NCI-H82 treated with DMSO at 0.1 percent for 48 hours (cell line): ENCODE data around the gene ME3.
"Not testable (repeated sequence)": the region's sequence is repeated elsewhere in the genome, so short reads cannot be mapped to it uniquely, and the experiment has no call there.

Source experiments
- DNase-seq: peaks from one replicate; lab custom pipeline; 2025; ENCODE audit not compliant: unreplicated experiment; lab: John Stamatoyannopoulos, UW

The ME3 gene

GRCh38 chr11:86565801-86566312 lies 106.6 kb downstream of the ME3 start:
- DNase-seq = no peak

DNA sequence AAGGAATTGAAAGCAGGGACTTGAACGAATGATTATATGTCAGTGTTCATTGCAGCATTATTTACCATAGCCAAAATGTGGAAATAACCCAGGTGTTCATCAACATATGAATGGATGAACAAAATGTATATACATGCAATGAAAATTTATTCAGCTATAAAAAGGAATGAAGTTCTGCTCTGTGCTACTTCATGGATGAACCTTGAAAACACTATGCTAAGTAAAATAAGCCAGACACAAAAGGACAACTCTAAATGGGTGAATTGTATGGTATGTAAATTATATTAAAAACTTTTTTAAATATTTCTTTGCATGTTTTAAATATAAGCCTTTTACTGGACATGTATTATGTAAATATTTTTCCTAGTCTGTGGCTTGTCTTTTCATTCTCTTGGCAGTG lies 107.0 kb downstream of the ME3 start:
- no peak for DNase-seq

GRCh38 chr11:86562842-86563241 lies 109.6 kb downstream of the ME3 start:
- not testable (repeated sequence) for DNase-seq

DNA sequence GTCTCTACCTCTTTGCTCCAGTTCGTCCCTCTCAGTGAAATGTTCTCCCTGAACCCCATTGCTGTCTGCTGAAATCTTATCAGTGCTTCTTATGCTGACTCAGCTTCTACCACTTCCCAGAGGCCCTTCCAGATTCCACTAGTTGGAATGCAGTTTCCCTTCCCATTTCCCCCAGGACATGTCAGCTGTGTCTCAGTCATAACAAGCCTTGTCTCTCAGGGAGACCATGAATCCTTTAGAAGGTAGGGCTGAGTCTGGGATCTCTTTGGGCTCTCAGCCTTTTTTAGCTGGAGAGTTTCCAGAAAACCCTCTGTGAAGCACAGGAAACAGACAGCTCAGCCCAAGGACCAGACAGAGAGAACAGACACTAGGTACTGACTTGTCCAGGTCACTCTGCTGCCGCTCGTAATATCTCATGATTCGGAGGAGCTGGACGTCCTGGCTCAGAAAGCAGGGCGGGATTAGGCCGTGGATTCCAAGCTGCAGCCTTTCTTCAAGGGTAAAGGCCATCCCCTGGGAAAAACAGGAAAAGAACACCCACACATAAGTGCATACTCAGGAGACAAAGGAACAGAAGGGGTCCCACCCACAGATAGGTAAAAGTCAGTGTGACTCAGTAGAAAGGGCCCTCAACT lies 113.0 kb downstream of the ME3 start:
- no peak for DNase-seq

GRCh38 chr11:86558841-86559240 lies 113.6 kb downstream of the ME3 start:
- no peak for DNase-seq

DNA sequence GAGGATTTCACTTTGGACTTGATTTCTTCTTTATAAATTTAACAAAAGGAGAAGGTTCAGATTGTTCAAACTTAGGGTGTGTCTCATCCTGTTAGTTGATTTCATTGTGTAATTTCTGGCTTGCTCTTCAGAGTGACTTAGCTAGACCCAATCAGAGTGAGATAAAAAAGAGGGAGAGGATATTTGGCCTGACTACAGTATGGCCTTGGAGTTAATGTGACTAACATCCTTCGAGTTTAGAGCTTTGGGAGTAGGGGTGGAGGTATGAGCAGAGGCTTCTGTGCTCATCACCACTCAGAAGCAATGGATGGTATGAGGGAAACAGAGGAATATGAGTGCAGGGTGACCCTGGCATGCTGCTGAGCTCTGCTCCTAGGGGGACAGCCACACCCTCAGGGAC lies 114.2 kb downstream of the ME3 start:
- no peak for DNase-seq

DNA sequence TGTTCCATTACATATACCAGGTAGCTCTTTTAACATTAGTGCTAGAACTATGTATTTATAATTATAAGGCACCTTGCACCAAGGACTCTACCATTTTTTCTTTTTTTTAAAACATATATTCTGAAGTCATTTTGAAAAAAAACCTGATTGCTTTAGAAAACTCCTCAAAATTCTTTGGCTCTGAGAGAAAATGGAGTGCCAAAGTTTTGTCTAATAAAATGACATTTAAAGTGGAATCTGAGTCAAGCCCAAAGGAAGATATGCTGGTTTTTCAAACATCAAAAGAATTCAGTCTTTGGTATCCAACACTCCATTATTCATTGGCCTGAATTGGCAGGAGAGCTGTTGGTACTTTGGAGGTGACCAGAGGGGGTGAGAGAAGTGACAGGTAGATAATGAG lies 116.5 kb downstream of the ME3 start:
- DNase-seq = no peak

DNA sequence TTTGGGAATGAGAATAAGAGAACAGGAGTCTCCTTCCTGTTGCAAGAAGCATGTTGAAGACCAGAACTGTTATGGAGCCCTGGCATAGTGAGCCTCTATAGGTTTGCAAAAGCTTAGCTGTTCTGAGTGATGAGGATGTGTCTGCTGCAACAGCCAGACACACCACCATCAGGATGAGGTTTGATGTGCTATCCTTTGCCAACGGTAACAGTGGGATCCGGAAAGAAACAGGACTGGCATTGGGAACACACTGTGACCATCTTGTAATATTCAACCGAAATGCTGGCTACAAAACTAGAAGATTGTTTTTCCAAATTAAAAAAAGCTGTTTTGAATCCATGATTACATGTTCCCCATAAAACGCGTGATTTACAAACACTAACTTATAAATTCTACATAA lies 117.0 kb downstream of the ME3 start:
- DNase-seq = no peak

GRCh38 chr11:86553265-86553664 lies 119.2 kb downstream of the ME3 start:
- no peak for DNase-seq

- no peak for DNase-seq
Observed at GRCh38 chr11:86551288-86552092, 120.9 kb downstream of the ME3 start.

DNA sequence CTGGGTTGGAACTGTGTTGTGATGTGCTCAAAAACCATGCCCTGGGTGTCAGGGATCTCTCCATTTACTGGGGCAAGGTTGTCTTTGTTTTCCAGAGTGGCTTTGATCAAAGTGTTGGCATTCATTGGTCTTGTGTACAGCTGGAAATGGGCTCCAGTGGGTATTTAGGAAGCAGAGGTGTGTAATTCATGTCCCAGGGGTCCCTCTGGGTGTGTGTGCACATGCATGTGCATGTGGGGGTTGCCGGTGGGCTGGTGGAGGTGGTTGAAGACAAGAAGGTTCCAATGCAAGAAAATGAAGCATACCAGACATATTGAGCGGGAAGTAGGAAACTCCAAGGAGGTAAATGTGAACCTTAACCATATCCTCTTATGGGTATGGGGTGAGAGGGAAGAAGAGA lies 121.7 kb downstream of the ME3 start:
- DNase-seq = no peak

- DNase-seq = no peak
Observed at GRCh38 chr11:86548271-86548917, 124.0 kb downstream of the ME3 start.

DNA sequence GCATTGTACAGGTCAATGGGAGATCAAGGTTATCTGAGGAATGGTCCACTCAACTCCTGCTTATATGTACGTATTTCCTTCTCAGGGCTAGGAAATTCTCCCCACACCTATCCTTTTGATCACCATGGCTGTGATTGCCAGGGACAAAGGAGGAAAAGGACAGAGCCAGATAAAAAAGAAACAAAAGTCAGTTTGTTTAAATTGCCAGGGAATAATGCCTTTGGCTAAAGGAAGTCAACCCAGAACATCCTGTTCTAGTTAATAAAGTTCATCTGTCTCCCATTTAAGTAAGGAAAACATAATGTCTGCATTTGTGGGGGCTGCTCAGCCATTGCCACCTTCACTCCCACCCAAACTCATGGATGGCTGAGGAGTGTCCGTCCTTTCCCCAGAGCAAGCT lies 124.7 kb downstream of the ME3 start:
- no peak for DNase-seq

- not testable (repeated sequence) for DNase-seq
Observed at GRCh38 chr11:86541299-86541698, 131.1 kb downstream of the ME3 start.

- DNase-seq = no peak
Observed at GRCh38 chr11:86538223-86538548, 134.2 kb downstream of the ME3 start.

- DNase-seq = no peak
Observed at GRCh38 chr11:86537541-86538222, 134.7 kb downstream of the ME3 start.

DNA sequence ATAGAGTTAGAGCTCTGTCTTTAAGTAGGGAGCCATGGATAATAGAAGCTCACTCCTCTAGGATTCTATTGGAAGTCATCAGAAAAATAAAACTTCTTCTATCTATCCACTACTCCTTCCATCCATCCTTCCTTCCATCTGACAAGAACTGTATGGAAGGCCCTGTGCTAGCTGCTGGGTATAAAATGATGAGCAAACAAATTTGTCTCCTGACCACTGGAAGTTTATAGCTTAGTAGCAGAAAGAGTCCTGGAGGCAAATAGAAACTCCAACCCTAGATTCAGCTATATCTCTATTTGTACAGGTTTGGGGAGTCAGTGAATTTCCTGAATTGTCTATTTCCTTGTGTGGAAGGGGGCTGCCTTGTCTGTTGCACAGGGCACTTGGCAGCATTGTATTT lies 136.6 kb downstream of the ME3 start:
- no peak for DNase-seq

GRCh38 chr11:86524620-86525352 lies 147.6 kb downstream of the ME3 start:
- peak; percentile 42 for DNase-seq

- no peak for DNase-seq
Observed at GRCh38 chr11:86523738-86524619, 148.4 kb downstream of the ME3 start.

- DNase-seq = not testable (repeated sequence)
Observed at GRCh38 chr11:86522512-86522911, 149.9 kb downstream of the ME3 start.
